MM.1S (cell line): Measurements from ENCODE around the gene FREY1.

Experiments used
- CTCF ChIP-seq: fragments of 300-600 bp; sonication (generic); IDR thresholded peaks from 2 replicates; pipeline ENCODE4 v1.5.1; 2016; ENCODE audit warnings: antibody characterized with exemption, low read length, mixed read lengths
- EZH2 ChIP-seq: fragments of 300-600 bp; sonication (generic); optimal IDR thresholded peaks from 2 replicates; pipeline ENCODE3; 2017; ENCODE audit warnings: low read depth, mild to moderate bottlenecking, antibody characterized with exemption, low read length, mixed read lengths
- EZH2phosphoT487 ChIP-seq: fragments of 300-600 bp; sonication (generic); IDR thresholded peaks from 2 replicates; pipeline ENCODE4 v1.6.1; 2018; ENCODE audit warnings: antibody characterized with exemption, low read length

DNA sequence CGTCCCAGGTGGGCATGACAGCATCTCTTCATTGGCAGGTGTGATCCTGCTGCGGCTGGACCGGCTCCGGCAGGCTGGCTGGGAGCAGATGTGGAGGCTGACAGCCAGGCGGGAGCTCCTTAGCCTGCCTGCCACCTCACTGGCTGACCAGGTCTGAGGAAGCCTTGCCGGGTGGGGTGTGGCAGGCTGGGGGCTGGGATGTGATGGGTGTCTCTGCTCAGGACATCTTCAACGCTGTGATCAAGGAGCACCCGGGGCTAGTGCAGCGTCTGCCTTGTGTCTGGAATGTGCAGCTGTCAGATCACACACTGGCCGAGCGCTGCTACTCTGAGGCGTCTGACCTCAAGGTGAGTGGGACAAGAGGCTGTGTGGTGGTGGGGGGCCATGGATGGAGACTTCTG, 18.9 kb upstream of the FREY1 start:
- TF ChIP-seq CTCF (no peak), EZH2 (no peak), EZH2phosphoT487 (no peak)
